Measurements from ENCODE around the gene FEM1A. TPM values are rescaled to one million over a fixed set of nuclear protein-coding genes. Genes with fewer than 3 reads are reported as not detected.
"Not testable (repeated sequence)": the region's sequence is repeated elsewhere in the genome, so short reads cannot be mapped to it uniquely, and the experiment has no call there.

FEM1A gene
- total RNA-seq, 1 donor from 2014 or later = 13.3 TPM

DNA sequence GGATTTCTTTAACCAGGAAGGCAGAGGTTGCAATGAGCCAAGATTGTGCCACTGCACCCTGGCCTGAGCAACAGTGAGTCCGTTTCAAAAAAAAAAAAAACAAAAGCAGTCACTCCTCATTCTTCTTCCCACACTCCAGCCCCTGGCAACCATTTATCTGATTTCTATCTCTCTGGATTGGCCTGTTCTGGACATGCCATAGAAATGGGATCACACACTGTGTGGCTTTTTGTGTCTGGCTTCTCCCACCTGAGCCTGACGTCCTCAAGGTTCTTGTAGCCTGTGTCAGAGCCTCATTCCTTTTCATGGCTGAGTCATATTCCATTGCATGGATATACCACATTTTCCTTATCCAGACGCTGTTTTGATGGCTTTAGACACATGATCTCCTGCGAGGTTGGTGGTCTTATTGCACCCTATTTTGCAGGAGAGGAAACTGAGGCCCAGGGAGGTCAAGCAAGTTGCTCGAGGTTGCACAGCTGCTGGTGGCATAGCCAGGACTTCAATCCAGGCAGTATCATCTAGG is 15.8 kb upstream of the FEM1A start:
- H3K4me1 ChIP-seq = no peaks in the 10 kb centered on the region
- no peaks in the 10 kb centered on the region for H3K9me3 ChIP-seq
- intact Hi-C loops (cut with DNase I) = no loop called here
- H3K27ac ChIP-seq = no peak overlapping the region
- no peaks in the 10 kb centered on the region for H3K36me3 ChIP-seq
- no peak overlapping the region for H3K4me3 ChIP-seq
- DNase-seq = no peak
- no peak for ATAC-seq
- no peaks in the 10 kb centered on the region for H3K27me3 ChIP-seq (ENCODE audit: low read depth)
- TF ChIP-seq, protein P1, sequence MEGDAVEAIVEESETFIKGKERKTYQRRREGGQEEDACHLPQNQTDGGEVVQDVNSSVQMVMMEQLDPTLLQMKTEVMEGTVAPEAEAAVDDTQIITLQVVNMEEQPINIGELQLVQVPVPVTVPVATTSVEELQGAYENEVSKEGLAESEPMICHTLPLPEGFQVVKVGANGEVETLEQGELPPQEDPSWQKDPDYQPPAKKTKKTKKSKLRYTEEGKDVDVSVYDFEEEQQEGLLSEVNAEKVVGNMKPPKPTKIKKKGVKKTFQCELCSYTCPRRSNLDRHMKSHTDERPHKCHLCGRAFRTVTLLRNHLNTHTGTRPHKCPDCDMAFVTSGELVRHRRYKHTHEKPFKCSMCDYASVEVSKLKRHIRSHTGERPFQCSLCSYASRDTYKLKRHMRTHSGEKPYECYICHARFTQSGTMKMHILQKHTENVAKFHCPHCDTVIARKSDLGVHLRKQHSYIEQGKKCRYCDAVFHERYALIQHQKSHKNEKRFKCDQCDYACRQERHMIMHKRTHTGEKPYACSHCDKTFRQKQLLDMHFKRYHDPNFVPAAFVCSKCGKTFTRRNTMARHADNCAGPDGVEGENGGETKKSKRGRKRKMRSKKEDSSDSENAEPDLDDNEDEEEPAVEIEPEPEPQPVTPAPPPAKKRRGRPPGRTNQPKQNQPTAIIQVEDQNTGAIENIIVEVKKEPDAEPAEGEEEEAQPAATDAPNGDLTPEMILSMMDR (IDR thresholded peaks at IDR 0.05) = no peak

DNA sequence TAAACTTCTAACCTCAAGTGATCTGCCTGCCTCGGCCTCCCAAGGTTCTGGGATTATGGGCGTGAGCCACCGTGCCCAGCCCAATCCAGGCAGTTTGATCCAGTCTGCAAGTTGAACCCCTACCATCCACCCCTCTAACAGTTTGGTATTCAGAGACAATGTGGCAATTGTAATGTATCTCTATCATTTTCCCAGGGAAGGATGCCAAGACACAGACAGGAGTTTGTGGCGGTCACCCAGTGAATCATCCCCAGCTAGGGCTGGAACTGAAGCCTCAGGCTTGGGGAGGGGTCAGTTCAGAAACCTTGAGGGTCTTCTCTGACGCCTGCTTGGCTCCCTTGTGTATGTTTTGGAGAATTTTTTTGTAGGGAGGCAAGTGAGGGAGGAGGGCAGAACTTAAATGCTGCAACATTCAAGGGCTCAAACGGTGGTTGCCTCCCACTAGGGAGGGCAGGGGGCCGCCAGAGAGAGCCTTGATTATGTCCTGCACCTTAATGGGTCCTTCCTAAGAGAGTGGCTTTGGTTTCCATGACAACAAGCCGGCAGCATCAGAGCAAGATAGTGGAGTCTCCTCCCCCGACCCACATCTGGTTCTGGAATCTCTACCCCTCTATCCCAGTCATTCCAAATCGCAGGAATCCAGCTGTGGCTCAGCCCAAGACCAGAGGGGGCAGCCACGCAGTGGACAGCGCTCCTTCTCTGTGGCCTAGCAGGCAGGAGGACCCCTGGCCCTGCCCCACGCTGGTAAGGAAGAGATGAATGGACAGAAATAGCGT is 14.9 kb upstream of the FEM1A start:
- H3K4me3 ChIP-seq = no peak overlapping the region
- no peak overlapping the region for H3K27ac ChIP-seq
- ATAC-seq (no peak), DNase-seq (no peak)
- H3K27me3 ChIP-seq (ENCODE audit: low read depth) = no peaks in the 10 kb centered on the region
- intact Hi-C loops (cut with DNase I) = no loop called here
- TF ChIP-seq, protein P1 (IDR thresholded peaks at IDR 0.05) = no peak
- H3K36me3 ChIP-seq = no peaks in the 10 kb centered on the region
- no peaks in the 10 kb centered on the region for H3K4me1 ChIP-seq
- H3K9me3 ChIP-seq = no peaks in the 10 kb centered on the region

DNA sequence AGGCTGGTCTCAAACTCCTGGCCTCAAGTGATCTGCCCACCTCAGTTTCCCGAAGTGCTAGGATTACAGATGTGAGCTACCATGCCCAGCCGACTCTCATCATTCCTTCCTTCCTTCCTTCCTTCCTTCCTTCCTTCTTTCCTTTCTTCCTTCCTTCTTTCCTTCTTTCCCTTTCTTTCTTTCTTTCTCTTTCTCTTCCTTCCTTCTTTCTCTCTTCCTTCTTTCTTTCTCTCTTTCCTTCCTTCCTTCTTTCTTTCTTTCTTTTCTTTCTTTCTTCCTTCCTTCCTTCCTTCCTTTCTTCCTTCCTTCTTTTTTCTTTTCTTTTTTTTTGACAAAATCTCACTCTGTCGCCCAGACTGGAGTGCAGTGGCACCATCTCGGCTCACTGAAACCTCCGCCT is 13.4 kb upstream of the FEM1A start:
- H3K36me3 ChIP-seq; H3K4me3 ChIP-seq; H3K9me3 ChIP-seq; H3K4me1 ChIP-seq; H3K27me3 ChIP-seq (ENCODE audit: low read depth); intact Hi-C loops (cut with DNase I); DNase-seq; H3K27ac ChIP-seq; ATAC-seq: not testable (repeated sequence)

DNA sequence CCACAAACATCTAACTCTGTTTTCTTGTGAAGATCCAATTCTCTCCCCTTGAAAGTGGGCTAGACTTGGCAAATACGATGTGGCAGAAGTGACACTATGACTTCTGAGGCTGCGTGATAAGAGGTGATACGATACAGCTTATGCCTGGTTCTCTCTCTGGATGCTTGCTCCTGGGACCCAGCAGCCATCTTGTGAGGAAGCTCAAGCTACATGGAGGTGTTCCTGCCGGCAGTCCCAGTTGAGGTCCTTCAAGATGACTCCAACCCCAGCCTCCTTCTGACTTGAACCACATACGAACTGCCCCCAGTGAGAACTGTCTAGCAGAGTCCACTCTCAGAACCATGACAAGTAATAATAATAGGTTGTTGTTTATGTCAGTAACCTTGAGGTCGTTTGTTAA is 10.7 kb upstream of the FEM1A start:
- H3K27me3 ChIP-seq (ENCODE audit: low read depth) = peaks cover 18% of the 10 kb centered on the region
- H3K4me1 ChIP-seq = peaks cover 7% of the 10 kb centered on the region
- H3K4me3 ChIP-seq = no peak overlapping the region
- H3K27ac ChIP-seq = no peak overlapping the region
- ATAC-seq (no peak), DNase-seq (no peak)
- intact Hi-C loops (cut with DNase I) = no loop called here
- no peaks in the 10 kb centered on the region for H3K36me3 ChIP-seq
- H3K9me3 ChIP-seq = no peaks in the 10 kb centered on the region
- TF ChIP-seq, protein P1 (IDR thresholded peaks at IDR 0.05) = no peak

DNA sequence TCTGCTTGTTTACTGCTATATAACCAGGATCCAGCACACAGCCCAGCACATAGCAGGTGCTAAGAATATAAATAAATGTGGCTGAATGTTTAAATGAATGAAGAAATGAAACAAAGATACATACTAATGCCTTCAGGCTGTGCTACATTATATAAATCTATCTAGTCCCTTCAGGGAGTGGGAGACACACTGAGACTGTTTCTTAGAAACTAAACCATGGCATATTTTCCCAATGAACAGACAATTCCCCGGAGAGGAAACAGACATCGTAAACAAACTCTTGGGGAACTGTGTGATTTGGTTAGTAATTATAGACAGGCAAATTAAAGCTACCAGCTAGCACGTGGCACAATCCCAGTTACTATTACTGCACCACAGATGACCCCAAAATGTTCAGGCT is 9.7 kb upstream of the FEM1A start:
- H3K9me3 ChIP-seq = no peaks in the 10 kb centered on the region
- H3K27ac ChIP-seq = no peak overlapping the region
- H3K27me3 ChIP-seq (ENCODE audit: low read depth) = peaks cover 18% of the 10 kb centered on the region
- intact Hi-C loops (cut with DNase I) = no loop called here
- TF ChIP-seq, protein P1 (IDR thresholded peaks at IDR 0.05) = no peak
- H3K4me1 ChIP-seq = peaks cover 7% of the 10 kb centered on the region
- no peak for DNase-seq
- no peaks in the 10 kb centered on the region for H3K36me3 ChIP-seq
- no peak overlapping the region for H3K4me3 ChIP-seq
- no peak for ATAC-seq

DNA sequence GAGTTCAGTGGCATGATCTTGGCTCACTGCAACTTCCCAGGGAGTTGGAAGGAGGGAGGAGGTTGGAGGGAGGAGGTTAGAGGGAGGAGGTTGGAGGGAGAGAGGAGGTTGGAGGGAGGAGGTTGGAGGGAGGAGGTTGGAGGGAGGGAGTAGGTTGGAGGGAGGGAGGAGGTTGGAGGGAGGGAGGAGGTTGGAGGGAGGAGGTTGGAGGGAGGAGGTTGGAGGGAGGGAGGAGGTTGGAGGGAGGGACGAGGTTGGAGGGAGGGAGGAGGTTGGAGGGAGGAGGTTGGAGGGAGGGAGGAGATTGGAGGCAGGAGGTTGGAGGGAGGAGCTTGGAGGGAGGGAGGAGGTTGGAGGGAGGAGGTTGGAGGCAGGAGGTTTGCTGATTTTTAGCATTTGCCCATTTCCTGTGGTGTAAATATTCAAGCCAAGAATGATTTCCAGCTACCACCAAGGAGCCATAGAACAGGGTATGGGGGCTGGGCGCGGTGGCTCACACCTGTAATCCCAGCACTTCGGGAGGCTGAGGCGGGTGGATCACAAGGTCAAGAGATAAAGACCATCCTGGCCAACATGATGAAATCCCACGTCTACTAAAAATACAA is 5.0 kb upstream of the FEM1A start:
- H3K9me3 ChIP-seq; H3K27ac ChIP-seq; intact Hi-C loops (cut with DNase I); ATAC-seq; H3K4me1 ChIP-seq; H3K4me3 ChIP-seq; DNase-seq; H3K36me3 ChIP-seq: not testable (repeated sequence)
- peaks cover 18% of the 10 kb centered on the region for H3K27me3 ChIP-seq (ENCODE audit: low read depth)

DNA sequence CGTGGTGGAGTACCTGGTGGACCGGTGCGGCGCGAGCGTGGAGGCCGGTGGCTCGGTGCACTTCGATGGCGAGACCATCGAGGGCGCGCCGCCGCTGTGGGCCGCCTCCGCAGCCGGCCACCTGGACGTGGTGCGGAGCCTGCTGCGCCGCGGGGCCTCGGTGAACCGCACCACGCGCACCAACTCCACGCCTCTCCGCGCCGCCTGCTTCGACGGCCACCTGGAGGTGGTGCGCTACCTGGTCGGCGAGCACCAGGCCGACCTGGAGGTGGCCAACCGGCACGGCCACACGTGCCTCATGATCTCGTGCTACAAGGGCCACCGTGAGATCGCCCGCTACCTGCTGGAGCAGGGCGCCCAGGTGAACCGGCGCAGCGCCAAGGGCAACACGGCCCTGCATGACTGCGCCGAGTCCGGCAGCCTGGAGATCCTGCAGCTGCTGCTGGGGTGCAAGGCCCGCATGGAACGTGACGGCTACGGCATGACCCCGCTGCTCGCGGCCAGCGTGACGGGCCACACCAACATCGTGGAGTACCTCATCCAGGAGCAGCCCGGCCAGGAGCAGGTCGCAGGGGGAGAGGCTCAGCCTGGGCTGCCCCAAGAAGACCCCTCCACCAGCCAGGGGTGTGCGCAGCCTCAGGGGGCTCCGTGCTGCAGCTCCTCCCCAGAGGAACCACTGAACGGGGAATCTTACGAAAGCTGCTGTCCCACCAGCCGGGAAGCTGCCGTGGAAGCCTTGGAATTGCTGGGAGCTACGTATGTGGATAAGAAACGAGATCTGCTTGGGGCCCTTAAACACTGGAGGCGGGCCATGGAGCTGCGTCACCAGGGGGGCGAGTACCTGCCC is 708 bp downstream of the FEM1A start:
- H3K4me1 ChIP-seq = peaks cover 39% of the 10 kb centered on the region
- DNase-seq; H3K9me3 ChIP-seq; H3K27me3 ChIP-seq (ENCODE audit: low read depth); intact Hi-C loops (cut with DNase I): not testable (repeated sequence)
- peak in 1 of 2 donors; percentile 1 for ATAC-seq
- H3K36me3 ChIP-seq = peaks cover 48% of the 10 kb centered on the region
- H3K4me3 ChIP-seq = peak overlapping the region; percentile 74
- peak overlapping the region; percentile 87 for H3K27ac ChIP-seq

DNA sequence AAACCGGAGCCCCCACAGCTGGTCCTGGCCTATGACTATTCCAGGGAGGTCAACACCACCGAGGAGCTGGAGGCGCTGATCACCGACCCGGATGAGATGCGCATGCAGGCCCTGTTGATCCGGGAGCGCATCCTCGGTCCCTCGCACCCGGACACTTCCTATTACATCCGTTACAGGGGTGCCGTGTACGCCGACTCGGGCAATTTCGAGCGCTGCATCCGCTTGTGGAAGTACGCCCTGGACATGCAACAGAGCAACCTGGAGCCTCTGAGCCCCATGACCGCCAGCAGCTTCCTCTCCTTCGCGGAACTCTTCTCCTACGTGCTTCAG is 1.3 kb downstream of the FEM1A start:
- intact Hi-C loops (cut with DNase I); H3K9me3 ChIP-seq; DNase-seq; H3K27me3 ChIP-seq (ENCODE audit: low read depth); ATAC-seq; H3K27ac ChIP-seq: not testable (repeated sequence)
- peaks cover 53% of the 10 kb centered on the region for H3K36me3 ChIP-seq
- H3K4me1 ChIP-seq = peaks cover 39% of the 10 kb centered on the region
- peak overlapping the region; percentile 74 for H3K4me3 ChIP-seq

DNA sequence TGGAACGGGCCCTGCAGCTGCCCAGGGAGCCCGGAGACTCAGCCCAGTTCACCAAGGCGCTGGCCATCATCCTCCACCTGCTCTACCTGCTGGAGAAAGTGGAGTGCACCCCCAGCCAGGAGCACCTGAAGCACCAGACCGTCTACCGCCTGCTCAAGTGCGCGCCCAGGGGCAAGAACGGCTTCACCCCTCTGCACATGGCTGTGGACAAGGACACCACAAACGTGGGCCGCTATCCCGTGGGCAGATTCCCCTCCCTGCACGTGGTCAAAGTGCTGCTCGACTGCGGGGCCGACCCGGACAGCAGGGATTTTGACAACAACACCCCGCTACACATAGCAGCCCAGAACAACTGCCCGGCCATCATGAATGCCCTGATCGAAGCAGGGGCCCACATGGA is 1.7 kb downstream of the FEM1A start:
- peaks cover 53% of the 10 kb centered on the region for H3K36me3 ChIP-seq
- H3K4me1 ChIP-seq = peaks cover 39% of the 10 kb centered on the region
- H3K27me3 ChIP-seq (ENCODE audit: low read depth); H3K4me3 ChIP-seq; H3K9me3 ChIP-seq; H3K27ac ChIP-seq; ATAC-seq; DNase-seq; intact Hi-C loops (cut with DNase I): not testable (repeated sequence)

Data from lower lobe of right lung (tissue), 2 donors.